ENCODE measurements around the gene PGGT1B.

DNA sequence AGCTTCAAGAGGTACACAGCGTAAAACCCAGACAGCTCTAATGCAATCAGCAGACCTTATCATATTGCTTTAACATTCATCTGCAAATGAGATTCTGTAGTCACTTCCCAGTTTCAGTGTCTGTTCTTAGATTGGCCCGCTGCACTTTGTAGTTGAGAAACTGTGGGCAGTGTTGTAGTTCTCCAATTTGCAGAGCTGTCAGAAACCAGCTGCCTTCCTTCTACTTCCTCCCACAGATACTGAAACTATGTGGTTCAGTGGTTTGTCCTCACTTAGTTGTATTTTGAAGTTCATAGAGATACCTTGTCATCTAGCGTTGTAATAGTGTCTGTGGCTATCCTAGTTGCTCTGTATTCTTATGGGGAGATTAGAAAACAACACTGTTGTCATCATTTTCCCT, 53.4 kb downstream of the PGGT1B start:
- TF ChIP-seq, protein P1, sequence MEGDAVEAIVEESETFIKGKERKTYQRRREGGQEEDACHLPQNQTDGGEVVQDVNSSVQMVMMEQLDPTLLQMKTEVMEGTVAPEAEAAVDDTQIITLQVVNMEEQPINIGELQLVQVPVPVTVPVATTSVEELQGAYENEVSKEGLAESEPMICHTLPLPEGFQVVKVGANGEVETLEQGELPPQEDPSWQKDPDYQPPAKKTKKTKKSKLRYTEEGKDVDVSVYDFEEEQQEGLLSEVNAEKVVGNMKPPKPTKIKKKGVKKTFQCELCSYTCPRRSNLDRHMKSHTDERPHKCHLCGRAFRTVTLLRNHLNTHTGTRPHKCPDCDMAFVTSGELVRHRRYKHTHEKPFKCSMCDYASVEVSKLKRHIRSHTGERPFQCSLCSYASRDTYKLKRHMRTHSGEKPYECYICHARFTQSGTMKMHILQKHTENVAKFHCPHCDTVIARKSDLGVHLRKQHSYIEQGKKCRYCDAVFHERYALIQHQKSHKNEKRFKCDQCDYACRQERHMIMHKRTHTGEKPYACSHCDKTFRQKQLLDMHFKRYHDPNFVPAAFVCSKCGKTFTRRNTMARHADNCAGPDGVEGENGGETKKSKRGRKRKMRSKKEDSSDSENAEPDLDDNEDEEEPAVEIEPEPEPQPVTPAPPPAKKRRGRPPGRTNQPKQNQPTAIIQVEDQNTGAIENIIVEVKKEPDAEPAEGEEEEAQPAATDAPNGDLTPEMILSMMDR (conservative IDR thresholded peaks at IDR 0.05) = no peak
- no peak for TF ChIP-seq EZH2 (IDR thresholded peaks at IDR 0.05; ENCODE audit: low read depth)
